Neural progenitor cell (in vitro differentiated cells): ENCODE data around the gene COL15A1. TPM values are rescaled to one million over a fixed set of nuclear protein-coding genes. Genes with fewer than 3 reads are reported as not detected.

ENCODE experiments used
- DNase-seq: peaks from one replicate; pipeline ENCODE4 v3.0.0-alpha.2; 2016; ENCODE audit warnings: low spot score
- H2AFZ ChIP-seq: fragments of 200-600 bp; sonication (generic); replicated peaks from 2 replicates; pipeline ENCODE4 v1.6.1; 2016; ENCODE audit warnings: antibody characterized with exemption
- H3F3A ChIP-seq: fragments of 200-600 bp; sonication (generic); 2 replicates; pipeline ENCODE4 v1.6.1; 2016; ENCODE audit warnings: antibody characterized with exemption, low read depth
- H3K27ac ChIP-seq: fragments of 200-600 bp; sonication (generic); 2 replicates; pipeline ENCODE4 v1.5.1; 2016; ENCODE audit warnings: mild to moderate bottlenecking
- H3K27me3 ChIP-seq: fragments of 200-600 bp; sonication (generic); 2 replicates; pipeline ENCODE4 v1.6.1; 2016; ENCODE audit warnings: mild to moderate bottlenecking, moderate library complexity
- H3K36me3 ChIP-seq: fragments of 200-600 bp; sonication (generic); 2 replicates; pipeline ENCODE4 v1.5.1; 2016
- H3K4me1 ChIP-seq: fragments of 200-600 bp; sonication (generic); 2 replicates; pipeline ENCODE4 v1.6.1; 2016; ENCODE audit warnings: mixed run types
- H3K4me2 ChIP-seq: fragments of 200-600 bp; sonication (generic); 2 replicates; pipeline ENCODE4 v1.6.1; 2016
- H3K4me3 ChIP-seq: fragments of 200-600 bp; sonication (generic); 2 replicates; pipeline ENCODE4 v1.5.1; 2016
- H3K79me2 ChIP-seq: fragments of 200-600 bp; sonication (generic); 2 replicates; pipeline ENCODE4 v1.6.1; 2016; ENCODE audit warnings: low read depth
- H3K9ac ChIP-seq: fragments of 200-600 bp; sonication (generic); 2 replicates; pipeline ENCODE4 v1.6.1; 2016
- H3K9me3 ChIP-seq: fragments of 200-600 bp; sonication (generic); 2 replicates; pipeline ENCODE4 v1.5.1; 2016; ENCODE audit warnings: low read depth
- H4K20me1 ChIP-seq: fragments of 200-600 bp; sonication (generic); 2 replicates; pipeline ENCODE4 v1.6.1; 2016; ENCODE audit warnings: low read depth
- H3K27ac Mint-ChIP-seq: 3 replicates; pipeline ENCODE4 v1.8.0; 2021; ENCODE audit warnings: mixed read lengths
- H3K27me3 Mint-ChIP-seq: 2 replicates; pipeline ENCODE4 v1.8.0; 2022; ENCODE audit warnings: low read depth, mild to moderate bottlenecking, inconsistent platforms, moderate library complexity, mixed read lengths; ENCODE audit not compliant: insufficient read depth
- H3K36me3 Mint-ChIP-seq: 3 replicates; pipeline ENCODE4 v1.8.0; 2021; ENCODE audit warnings: mixed read lengths
- H3K4me1 Mint-ChIP-seq: 3 replicates; pipeline ENCODE4 v1.8.0; 2021; ENCODE audit warnings: mixed read lengths
- H3K4me3 Mint-ChIP-seq: 3 replicates; pipeline ENCODE4 v1.8.0; 2021; ENCODE audit warnings: mild to moderate bottlenecking, moderate library complexity, mixed read lengths
- H3K9me3 Mint-ChIP-seq: 3 replicates; pipeline ENCODE4 v1.8.0; 2020; ENCODE audit warnings: mixed read lengths
- EZH2 ChIP-seq: fragments of 200-600 bp; sonication (generic); IDR thresholded peaks from 2 replicates; pipeline ENCODE4 v1.6.1; 2017; ENCODE audit warnings: antibody characterized with exemption, mild to moderate bottlenecking, moderate library complexity
- EZH2phosphoT487 ChIP-seq: fragments of 200-600 bp; sonication (generic); IDR thresholded peaks from 2 replicates; pipeline ENCODE4 v1.6.1; 2017; ENCODE audit warnings: antibody characterized with exemption
- total RNA-seq: library from RNA; depleted of rRNA; stranded (reverse); fragments of >200 nt; gene quantifications from 2 replicates; pipeline ENCODE4 v1.2.3, GENCODE V29; 2015; ENCODE audit warnings: low replicate concordance
- TF ChIP-seq, protein P1 (sequence below): fragments of 200-600 bp; sonication (generic); IDR thresholded peaks from 2 replicates; pipeline ENCODE4 v1.5.1; 2017; ENCODE audit warnings: antibody characterized with exemption, mild to moderate bottlenecking

Gene COL15A1
- total RNA-seq, 1 donor from 2014 or later = 3.2 TPM

DNA sequence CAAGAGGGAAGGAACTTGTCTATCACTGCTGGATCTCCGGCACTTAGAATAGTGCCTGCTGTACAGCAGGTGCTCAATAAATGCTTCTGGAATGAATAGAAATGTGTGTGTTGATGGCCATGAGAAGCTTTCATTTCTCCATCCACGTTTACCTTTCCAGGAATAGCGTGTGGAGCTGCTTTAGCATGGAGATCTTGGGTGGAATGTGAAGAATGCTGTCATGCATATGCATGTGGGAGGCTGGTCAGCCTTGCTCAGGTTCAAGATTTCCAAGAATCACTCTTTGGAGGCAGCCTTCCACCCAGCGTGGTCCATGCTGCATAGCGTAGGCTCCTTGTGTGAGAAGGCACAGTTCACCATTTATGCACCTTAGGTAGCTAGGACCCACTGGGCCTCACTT lies 19.2 kb downstream of the COL15A1 start:
- Histone ChIP-seq H3K4me3 (no peak overlapping the region), H4K20me1 (no peaks in the 10 kb centered on the region), H3K79me2 (no peaks in the 10 kb centered on the region), H2AFZ (no peak overlapping the region), H3K9me3 (no peaks in the 10 kb centered on the region), H3F3A (no peaks in the 10 kb centered on the region), H3K36me3 (no peaks in the 10 kb centered on the region), H3K4me2 (no peak overlapping the region), H3K4me1 (no peaks in the 10 kb centered on the region), H3K9ac (no peak overlapping the region), H3K27ac (no peak overlapping the region), H3K27me3 (no peaks in the 10 kb centered on the region)
- H3K4me3 Mint-ChIP-seq = no peak overlapping the region
- H3K27me3 Mint-ChIP-seq = peaks cover 4% of the 10 kb centered on the region
- DNase-seq = no peak
- TF ChIP-seq EZH2phosphoT487 (no peak), EZH2 (no peak)
- TF ChIP-seq, protein P1, sequence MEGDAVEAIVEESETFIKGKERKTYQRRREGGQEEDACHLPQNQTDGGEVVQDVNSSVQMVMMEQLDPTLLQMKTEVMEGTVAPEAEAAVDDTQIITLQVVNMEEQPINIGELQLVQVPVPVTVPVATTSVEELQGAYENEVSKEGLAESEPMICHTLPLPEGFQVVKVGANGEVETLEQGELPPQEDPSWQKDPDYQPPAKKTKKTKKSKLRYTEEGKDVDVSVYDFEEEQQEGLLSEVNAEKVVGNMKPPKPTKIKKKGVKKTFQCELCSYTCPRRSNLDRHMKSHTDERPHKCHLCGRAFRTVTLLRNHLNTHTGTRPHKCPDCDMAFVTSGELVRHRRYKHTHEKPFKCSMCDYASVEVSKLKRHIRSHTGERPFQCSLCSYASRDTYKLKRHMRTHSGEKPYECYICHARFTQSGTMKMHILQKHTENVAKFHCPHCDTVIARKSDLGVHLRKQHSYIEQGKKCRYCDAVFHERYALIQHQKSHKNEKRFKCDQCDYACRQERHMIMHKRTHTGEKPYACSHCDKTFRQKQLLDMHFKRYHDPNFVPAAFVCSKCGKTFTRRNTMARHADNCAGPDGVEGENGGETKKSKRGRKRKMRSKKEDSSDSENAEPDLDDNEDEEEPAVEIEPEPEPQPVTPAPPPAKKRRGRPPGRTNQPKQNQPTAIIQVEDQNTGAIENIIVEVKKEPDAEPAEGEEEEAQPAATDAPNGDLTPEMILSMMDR = no peak
- H3K27ac Mint-ChIP-seq = no peak overlapping the region
- peaks cover 4% of the 10 kb centered on the region for H3K4me1 Mint-ChIP-seq
- no peaks in the 10 kb centered on the region for H3K36me3 Mint-ChIP-seq
- H3K9me3 Mint-ChIP-seq = no peaks in the 10 kb centered on the region

DNA sequence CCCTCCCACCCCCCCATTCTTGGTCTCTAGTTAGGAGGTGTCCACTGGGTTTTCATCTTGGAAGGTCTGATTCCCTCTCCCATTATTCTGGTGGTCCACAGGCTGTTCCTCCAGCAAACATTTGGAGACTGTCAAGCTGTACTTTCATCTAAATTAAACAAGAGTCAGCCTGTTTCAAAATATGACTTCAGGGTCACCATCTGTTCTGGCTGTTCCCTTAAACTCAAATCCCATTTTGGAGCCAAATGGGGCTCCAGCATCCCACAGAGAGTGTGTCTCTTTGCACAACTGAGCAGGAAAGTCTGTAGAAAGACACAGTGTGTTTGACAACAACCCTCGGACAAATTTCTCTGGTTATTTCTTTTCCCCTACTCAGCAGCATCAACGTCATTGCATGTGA lies 20.5 kb downstream of the COL15A1 start:
- Histone ChIP-seq H3K27me3 (no peaks in the 10 kb centered on the region), H3K4me1 (no peaks in the 10 kb centered on the region), H2AFZ (no peak overlapping the region), H3K4me2 (no peak overlapping the region), H3F3A (no peaks in the 10 kb centered on the region), H3K9ac (no peak overlapping the region), H3K9me3 (no peaks in the 10 kb centered on the region), H3K36me3 (no peaks in the 10 kb centered on the region), H3K4me3 (no peak overlapping the region), H3K27ac (no peak overlapping the region), H3K79me2 (no peaks in the 10 kb centered on the region), H4K20me1 (no peaks in the 10 kb centered on the region)
- no peak for TF ChIP-seq EZH2
- TF ChIP-seq EZH2phosphoT487 = no peak
- TF ChIP-seq, protein P1 = no peak
- H3K27ac Mint-ChIP-seq = no peak overlapping the region
- H3K4me3 Mint-ChIP-seq = no peak overlapping the region
- H3K27me3 Mint-ChIP-seq = peaks cover 4% of the 10 kb centered on the region
- DNase-seq = no peak
- H3K9me3 Mint-ChIP-seq = no peaks in the 10 kb centered on the region
- peaks cover 4% of the 10 kb centered on the region for H3K4me1 Mint-ChIP-seq
- H3K36me3 Mint-ChIP-seq = no peaks in the 10 kb centered on the region

GRCh38 chr9:98964911-98965336 lies 21.2 kb downstream of the COL15A1 start:
- H3K9me3 Mint-ChIP-seq = no peaks in the 10 kb centered on the region

More at GRCh38 chr9:98964911-98965336, 21.2 kb downstream of the COL15A1 start:
- no peak overlapping the region for H3K27ac Mint-ChIP-seq
- Histone ChIP-seq H4K20me1 (no peaks in the 10 kb centered on the region), H3K36me3 (no peaks in the 10 kb centered on the region), H3K79me2 (no peaks in the 10 kb centered on the region), H3K9ac (no peak overlapping the region), H3F3A (no peaks in the 10 kb centered on the region), H3K4me2 (no peak overlapping the region), H3K27me3 (no peaks in the 10 kb centered on the region), H2AFZ (no peak overlapping the region), H3K9me3 (no peaks in the 10 kb centered on the region), H3K4me1 (no peaks in the 10 kb centered on the region), H3K4me3 (no peak overlapping the region), H3K27ac (no peak overlapping the region)
- H3K4me1 Mint-ChIP-seq = peaks cover 4% of the 10 kb centered on the region
- H3K4me3 Mint-ChIP-seq = no peak overlapping the region
- TF ChIP-seq, protein P1 = no peak
- TF ChIP-seq EZH2phosphoT487 (no peak), EZH2 (no peak)
- H3K27me3 Mint-ChIP-seq = no peaks in the 10 kb centered on the region
- H3K36me3 Mint-ChIP-seq = no peaks in the 10 kb centered on the region
- no peak for DNase-seq
